HEK293 (cell line): ENCODE data around the gene WAS.
A peak's percentile ranks its signal among the peaks of the same experiment; 100 is the strongest.
"Not testable (repeated sequence)": the region's sequence is repeated elsewhere in the genome, so short reads cannot be mapped to it uniquely, and the experiment has no call there.

Experiments
- CTCF ChIA-PET: fragments of 350-600 bp; formaldehyde crosslinking; extraction: SDS; loops from one replicate; lab custom pipeline; 2021; ENCODE audit warnings: antibody characterized with exemption; lab: Yijun Ruan, JAX
- POLR2A ChIA-PET: fragments of 300-600 bp; formaldehyde crosslinking; extraction: SDS; loops from one replicate; lab custom pipeline; 2020; ENCODE audit warnings: antibody characterized with exemption, inconsistent platforms; lab: Yijun Ruan, JAX
- H3K27ac ChIP-seq: fragments of 200-500 bp; sonication (Bioruptor generic); 2 replicates; pipeline ENCODE4 v1.5.1; 2014; ENCODE audit warnings: low read depth, low read length, control low read depth, inconsistent platforms; ENCODE audit errors: extremely low read depth
- H3K36me3 ChIP-seq, 2 experiments: fragments of 200-500 bp in 1 of 2; sonication (Bioruptor generic) in 1 of 2; 1 replicate in 1 of 2; 2 replicates in 1 of 2; pipeline ENCODE4 v1.5.1; 2014 to 2017; ENCODE audit warnings: inconsistent platforms in 2 of 2, low read length in 2 of 2; ENCODE audit not compliant: control insufficient read depth in 2 of 2, insufficient read depth in 1 of 2
- H3K4me1 ChIP-seq: fragments of 200-500 bp; sonication (Bioruptor generic); 2 replicates; pipeline ENCODE4 v1.5.1; 2014; ENCODE audit warnings: mild to moderate bottlenecking, low read length, inconsistent platforms; ENCODE audit not compliant: control insufficient read depth, insufficient read depth
- H3K4me3 ChIP-seq: 2 replicates; pipeline ENCODE4 v1.5.1; 2011; ENCODE audit warnings: low read depth, mild to moderate bottlenecking, control low read depth, low read length, moderate library complexity
- H3K9me3 ChIP-seq: fragments of 200-500 bp; sonication (Bioruptor generic); 2 replicates; pipeline ENCODE4 v1.5.1; 2014; ENCODE audit warnings: low read depth, low read length, inconsistent platforms; ENCODE audit not compliant: control insufficient read depth, insufficient read depth
- AEBP2 ChIP-seq: fragments of 450-650 bp; formaldehyde crosslinking; IDR thresholded peaks from 2 replicates; pipeline ENCODE4 v1.5.1; 2016; ENCODE audit warnings: missing biosample characterization, missing genetic modification characterization, borderline replicate concordance
- GFI1B ChIP-seq: fragments of 450-650 bp; formaldehyde crosslinking; IDR thresholded peaks from 2 replicates; pipeline ENCODE4 v1.5.1; 2016; ENCODE audit warnings: missing biosample characterization, missing genetic modification characterization
- HOXD13 ChIP-seq: sonication (generic); formaldehyde crosslinking; IDR thresholded peaks from 2 replicates; pipeline ENCODE4 v1.8.0; 2022; ENCODE audit warnings: missing genetic modification reagents, borderline replicate concordance
- MEIS1 ChIP-seq: sonication (generic); formaldehyde crosslinking; IDR thresholded peaks from 2 replicates; pipeline ENCODE4 v1.8.1; 2022; ENCODE audit warnings: missing genetic modification reagents, mild to moderate bottlenecking, borderline replicate concordance
- MZF1 ChIP-seq: fragments of 450-650 bp; formaldehyde crosslinking; IDR thresholded peaks from 2 replicates; pipeline ENCODE4 v1.5.1; 2017; ENCODE audit warnings: missing biosample characterization, missing genetic modification characterization, borderline replicate concordance
- PRDM2 ChIP-seq: fragments of 450-650 bp; formaldehyde crosslinking; IDR thresholded peaks from 2 replicates; pipeline ENCODE4 v1.5.1; 2016; ENCODE audit warnings: missing biosample characterization, missing genetic modification characterization, borderline replicate concordance
- ZBTB10 ChIP-seq: fragments of 450-650 bp; formaldehyde crosslinking; IDR thresholded peaks from 2 replicates; pipeline ENCODE4 v1.5.1; 2016; ENCODE audit warnings: missing biosample characterization, missing genetic modification characterization
- ZBTB17 ChIP-seq: fragments of 450-650 bp; formaldehyde crosslinking; IDR thresholded peaks from 2 replicates; pipeline ENCODE4 v1.5.1; 2016; ENCODE audit warnings: missing biosample characterization, missing genetic modification characterization
- ZFP69B ChIP-seq: fragments of 450-650 bp; formaldehyde crosslinking; IDR thresholded peaks from 2 replicates; pipeline ENCODE4 v1.5.1; 2016; ENCODE audit warnings: missing biosample characterization, missing genetic modification characterization
- ZNF112 ChIP-seq: fragments of 450-650 bp; formaldehyde crosslinking; IDR thresholded peaks from 2 replicates; pipeline ENCODE4 v1.5.0; 2017; ENCODE audit warnings: missing biosample characterization, missing genetic modification characterization
- ZNF211 ChIP-seq: fragments of 450-650 bp; formaldehyde crosslinking; IDR thresholded peaks from 2 replicates; pipeline ENCODE4 v1.5.1; 2016; ENCODE audit warnings: low read depth, missing biosample characterization, missing genetic modification characterization
- ZNF223 ChIP-seq: fragments of 450-650 bp; formaldehyde crosslinking; IDR thresholded peaks from 2 replicates; pipeline ENCODE4 v1.5.1; 2016; ENCODE audit warnings: missing biosample characterization, missing genetic modification characterization
- ZNF302 ChIP-seq: fragments of 450-650 bp; formaldehyde crosslinking; IDR thresholded peaks from 2 replicates; pipeline ENCODE4 v1.5.1; 2016; ENCODE audit warnings: missing biosample characterization, missing genetic modification characterization, low read depth
- ZNF341 ChIP-seq: fragments of 450-650 bp; formaldehyde crosslinking; IDR thresholded peaks from 2 replicates; pipeline ENCODE4; 2016; ENCODE audit warnings: low read depth, missing biosample characterization, missing genetic modification characterization
- ZNF366 ChIP-seq: fragments of 450-650 bp; formaldehyde crosslinking; conservative IDR thresholded peaks from 2 replicates; pipeline ENCODE4 v1.5.1; 2016; ENCODE audit warnings: missing biosample characterization, missing genetic modification characterization
- ZNF394 ChIP-seq: fragments of 450-650 bp; formaldehyde crosslinking; IDR thresholded peaks from 2 replicates; pipeline ENCODE4 v1.5.1; 2016; ENCODE audit warnings: missing biosample characterization, missing genetic modification characterization, mild to moderate bottlenecking, moderate library complexity, borderline replicate concordance
- ZNF426 ChIP-seq: fragments of 450-650 bp; formaldehyde crosslinking; IDR thresholded peaks from 2 replicates; pipeline ENCODE4 v1.5.1; 2017; ENCODE audit warnings: missing biosample characterization, missing genetic modification characterization, mild to moderate bottlenecking, inconsistent platforms, moderate library complexity
- ZNF510 ChIP-seq: fragments of 450-650 bp; formaldehyde crosslinking; IDR thresholded peaks from 2 replicates; pipeline ENCODE4 v1.5.1; 2018; ENCODE audit warnings: mild to moderate bottlenecking, missing genetic modification characterization, missing biosample characterization; ENCODE audit not compliant: insufficient replicate concordance
- ZNF692 ChIP-seq: fragments of 450-650 bp; formaldehyde crosslinking; IDR thresholded peaks from 2 replicates; pipeline ENCODE4 v1.5.1; 2016; ENCODE audit warnings: missing biosample characterization, missing genetic modification characterization
- ZNF792 ChIP-seq: fragments of 450-650 bp; formaldehyde crosslinking; IDR thresholded peaks from 2 replicates; pipeline ENCODE4 v1.5.1; 2016; ENCODE audit warnings: missing biosample characterization, missing genetic modification characterization

Gene WAS

GRCh38 chrX:48665991-48666390, 17.6 kb upstream of the WAS start (continued):
- TF ChIP-seq ZNF366: no peak
- no peak for TF ChIP-seq PRDM2
- no peak for TF ChIP-seq ZFP69B (tag by site-specific recombination)
- TF ChIP-seq ZNF394 (tag by site-specific recombination): no peak
- no peak for TF ChIP-seq ZNF112
- TF ChIP-seq ZNF510 (tag by site-specific recombination): no peak
- TF ChIP-seq AEBP2: no peak
- TF ChIP-seq ZBTB17 (tag by site-specific recombination): no peak

- H3K36me3 ChIP-seq: no peaks in the 10 kb centered on the region
- H3K9me3 ChIP-seq: no peaks in the 10 kb centered on the region
- no peak overlapping the region for H3K4me3 ChIP-seq
- no peaks in the 10 kb centered on the region for H3K4me1 ChIP-seq
- H3K27ac ChIP-seq: no peak overlapping the region
- POLR2A ChIA-PET: interaction anchor here (1.5 kb wide), 1 partner anchor 10 kb away, joined by 4 read pairs; no protein-coding TSS in a partner anchor
- TF ChIP-seq ZNF211 (tag by site-specific recombination) (no peak), ZNF223 (no peak), HOXD13 (CRISPR knock-in tag) (no peak), ZNF302 (tag by site-specific recombination) (no peak), ZNF792 (tag by site-specific recombination) (no peak), ZNF426 (tag by site-specific recombination) (no peak)
- TF ChIP-seq, all 188 proteins: peak for 0
- CTCF ChIA-PET: no interaction called here
Measured at GRCh38 chrX:48666649-48667048, 16.9 kb upstream of the WAS start.

GRCh38 chrX:48667509-48667908, 16.1 kb upstream of the WAS start:
- H3K36me3 ChIP-seq: no peaks in the 10 kb centered on the region
- ChIA-PET CTCF (no interaction called here), POLR2A (interaction anchor here (1.5 kb wide), 1 partner anchor 9 kb away, joined by 4 read pairs; no protein-coding TSS in a partner anchor)
- H3K4me3 ChIP-seq: no peak overlapping the region
- H3K9me3 ChIP-seq: no peaks in the 10 kb centered on the region
- TF ChIP-seq ZBTB10 (tag by site-specific recombination) (no peak), ZNF341 (tag by site-specific recombination) (peak; percentile 75), ZNF692 (tag by site-specific recombination) (no peak), GFI1B (tag by site-specific recombination) (no peak), MEIS1 (no peak), MZF1 (no peak)
- H3K27ac ChIP-seq: no peak overlapping the region
- H3K4me1 ChIP-seq: no peaks in the 10 kb centered on the region

GRCh38 chrX:48668187-48668586, 15.4 kb upstream of the WAS start:
- H3K36me3 ChIP-seq, H3K4me3 ChIP-seq, H3K27ac ChIP-seq, H3K4me1 ChIP-seq, CTCF ChIA-PET, H3K9me3 ChIP-seq, POLR2A ChIA-PET: not testable (repeated sequence)
